HCT116 (cell line): ENCODE data around the gene COL5A3. TPM values are rescaled to one million over a fixed set of nuclear protein-coding genes. Genes with fewer than 3 reads are reported as not detected.

Experiments
- ATAC-seq: fragments of 200-7000 bp; cut with Tn5 transposase; 2 replicates; pipeline ENCODE4 v1.9.1; 2020; ENCODE audit warnings: mild to moderate bottlenecking, moderate library complexity
- BruUV-seq: library from RNA; stranded (reverse); fragments of 400-500 nt; replicated peaks from 2 replicates; lab custom pipeline; 2021; lab: Mats Ljungman, UMichigan
- CTCF ChIA-PET: fragments of 300-600 bp; sonication (Branson Sonifier 250); formaldehyde crosslinking; loops from one replicate; lab custom pipeline; 2021; ENCODE audit warnings: antibody characterized with exemption; lab: Charles Lee
- POLR2A ChIA-PET: fragments of 300-600, 350-600 bp; sonication (Branson Sonifier 250); formaldehyde crosslinking; loops from one replicate; lab custom pipeline; 2021; ENCODE audit warnings: antibody characterized with exemption; lab: Charles Lee
- RAD21 ChIA-PET, 2 experiments: fragments of 300-600 bp; sonication (Branson Sonifier 250); formaldehyde crosslinking; loops; one replicate each; lab custom pipeline; 2023; ENCODE audit warnings: low total read pairs in 2 of 2; ENCODE audit not compliant: uncharacterized antibody in 2 of 2, unreplicated experiment in 2 of 2, low non-redundant PET in 1 of 2; lab: Charles Lee
- DNase-seq: peaks from one replicate; pipeline ENCODE4 v3.0.0-alpha.2; 2010; ENCODE audit warnings: low read depth, low spot score
- H2AFZ ChIP-seq: fragments of 200-600 bp; shearing (Covaris generic), sonication (generic); 2 replicates; pipeline ENCODE4 v1.6.1; 2017; ENCODE audit warnings: low read depth, mixed run types, mixed read lengths, antibody characterized with exemption, low read length; ENCODE audit not compliant: poor library complexity, severe bottlenecking
- H3K27ac ChIP-seq: 2 replicates; pipeline ENCODE4 v1.5.1; 2012; ENCODE audit warnings: low read depth, low read length
- H3K27me3 ChIP-seq: fragments of 200-600 bp; sonication (generic); 2 replicates; pipeline ENCODE4 v1.6.1; 2016; ENCODE audit warnings: mixed run types, low read length, mixed read lengths; ENCODE audit not compliant: insufficient read depth
- H3K36me3 ChIP-seq, 2 experiments: fragments of 200-500 bp in 1 of 2; fragments of 200-600 bp in 1 of 2; sonication (Bioruptor generic) in 1 of 2; sonication (generic) in 1 of 2; 2 replicates each; pipeline versions ENCODE4 v1.5.1 to v1.6.1; 2014 to 2016; ENCODE audit warnings: low read length in 2 of 2, inconsistent platforms in 1 of 2, mixed read lengths in 1 of 2, mixed run types in 1 of 2; ENCODE audit not compliant: insufficient read depth in 2 of 2, control insufficient read depth in 1 of 2
- H3K4me1 ChIP-seq, 2 experiments: fragments of 200-600 bp in 1 of 2; sonication (generic) in 1 of 2; 2 replicates each; pipeline versions ENCODE4 v1.5.1 to v1.6.1; 2012 to 2017; ENCODE audit warnings: low read length in 2 of 2, inconsistent platforms in 1 of 2, mild to moderate bottlenecking in 1 of 2, mixed read lengths in 1 of 2, mixed run types in 1 of 2, moderate library complexity in 1 of 2; ENCODE audit not compliant: insufficient read depth in 2 of 2, control insufficient read depth in 1 of 2
- H3K4me2 ChIP-seq: fragments of 200-600 bp; sonication (generic); 2 replicates; pipeline ENCODE4 v1.6.1; 2017; ENCODE audit warnings: mixed run types, low read length, mixed read lengths
- H3K4me3 ChIP-seq, 2 experiments: fragments of 200-600 bp in 1 of 2; sonication (generic) in 1 of 2; replicated peaks in 1 of 2; 2 replicates each; pipeline ENCODE4 v1.5.1; 2011 to 2016; ENCODE audit warnings: low read length in 2 of 2, control low read depth in 1 of 2, low read depth in 1 of 2, mild to moderate bottlenecking in 1 of 2, mixed read lengths in 1 of 2, mixed run types in 1 of 2
- H3K79me2 ChIP-seq: fragments of 200-600 bp; sonication (generic); 2 replicates; pipeline ENCODE4 v1.6.1; 2017; ENCODE audit warnings: mild to moderate bottlenecking, mixed run types, low read length, moderate library complexity, mixed read lengths; ENCODE audit not compliant: insufficient read depth
- H3K9ac ChIP-seq: fragments of 200-600 bp; sonication (generic); 2 replicates; pipeline ENCODE4 v1.6.1; 2016; ENCODE audit warnings: low read length, mixed read lengths
- H3K9me2 ChIP-seq: fragments of 200-600 bp; sonication (generic), shearing (Covaris generic); 2 replicates; pipeline ENCODE4 v1.6.1; 2017; ENCODE audit warnings: mixed run types, mild to moderate bottlenecking, moderate library complexity; ENCODE audit not compliant: insufficient read depth
- H3K9me3 ChIP-seq, 2 experiments: fragments of 200-500 bp in 1 of 2; fragments of 200-600 bp in 1 of 2; sonication (Bioruptor generic) in 1 of 2; sonication (generic) in 1 of 2; 2 replicates each; pipeline ENCODE4 v1.6.1; 2014 to 2017; ENCODE audit warnings: low read length in 2 of 2, mixed read lengths in 2 of 2, inconsistent platforms in 1 of 2, low read depth in 1 of 2, mild to moderate bottlenecking in 1 of 2, mixed run types in 1 of 2, moderate library complexity in 1 of 2; ENCODE audit not compliant: control insufficient read depth in 1 of 2, insufficient read depth in 1 of 2
- H4K20me1 ChIP-seq: fragments of 200-600 bp; sonication (generic), shearing (Covaris generic); 2 replicates; pipeline ENCODE4 v1.6.1; 2017; ENCODE audit warnings: mixed run types, mild to moderate bottlenecking, moderate library complexity; ENCODE audit not compliant: insufficient read depth
- ATF3 ChIP-seq: IDR thresholded peaks from 2 replicates; pipeline ENCODE4 v1.6.1; 2012
- CBX3 ChIP-seq: IDR thresholded peaks from 2 replicates; pipeline ENCODE4 v1.6.1; 2012; ENCODE audit warnings: low read depth
- CEBPB ChIP-seq: IDR thresholded peaks from 2 replicates; pipeline ENCODE4 v1.6.1; 2012; ENCODE audit warnings: low read depth
- CTCF ChIP-seq, 3 experiments: fragments of 200-600 bp in 1 of 3; sonication (generic) in 1 of 3; IDR thresholded peaks in 2 of 3; conservative IDR thresholded peaks in 1 of 3; 2 replicates each; pipeline ENCODE4 v1.5.1; 2012 to 2017; ENCODE audit warnings: low read depth in 2 of 3, low read length in 2 of 3, antibody characterized with exemption in 1 of 3, borderline replicate concordance in 1 of 3, control low read depth in 1 of 3, mild to moderate bottlenecking in 1 of 3, mixed read lengths in 1 of 3, mixed run types in 1 of 3, moderate library complexity in 1 of 3; ENCODE audit not compliant: insufficient read depth in 1 of 3
- EGR1 ChIP-seq: IDR thresholded peaks from 2 replicates; pipeline ENCODE4 v1.6.1; 2012; ENCODE audit warnings: low read depth
- ELF1 ChIP-seq: IDR thresholded peaks from 2 replicates; pipeline ENCODE4 v1.6.1; 2012; ENCODE audit warnings: low read depth, borderline replicate concordance
- EZH2 ChIP-seq: fragments of 200-600 bp; sonication (generic); IDR thresholded peaks from 2 replicates; pipeline ENCODE4 v1.6.1; 2017; ENCODE audit warnings: antibody characterized with exemption, mixed run types
- EZH2phosphoT487 ChIP-seq: fragments of 200-600 bp; IDR thresholded peaks from 2 replicates; pipeline ENCODE4 v1.6.1; 2018; ENCODE audit warnings: antibody characterized with exemption, borderline replicate concordance
- FOSL1 ChIP-seq: IDR thresholded peaks from 2 replicates; pipeline ENCODE4 v1.6.1; 2012; ENCODE audit warnings: low read depth
- JUND ChIP-seq: IDR thresholded peaks from 2 replicates; pipeline ENCODE4 v1.6.1; 2012
- MAX ChIP-seq: IDR thresholded peaks from 2 replicates; pipeline ENCODE4 v1.6.1; 2012
- POLR2A ChIP-seq: IDR thresholded peaks from 2 replicates; pipeline ENCODE4 v1.7.0; 2011; ENCODE audit warnings: borderline replicate concordance; ENCODE audit not compliant: insufficient read depth, insufficient read length; ENCODE audit errors: extremely low read depth
- POLR2AphosphoS5 ChIP-seq: IDR thresholded peaks from 2 replicates; pipeline ENCODE4 v1.6.1; 2011; ENCODE audit warnings: mild to moderate bottlenecking, low read depth, low read length, moderate library complexity
- RAD21 ChIP-seq: IDR thresholded peaks from 2 replicates; pipeline ENCODE4 v1.6.1; 2012; ENCODE audit warnings: low read depth, mild to moderate bottlenecking
- SIN3A ChIP-seq: IDR thresholded peaks from 2 replicates; pipeline ENCODE4 v1.6.1; 2012; ENCODE audit warnings: low read depth
- SP1 ChIP-seq: IDR thresholded peaks from 2 replicates; pipeline ENCODE4 v1.6.1; 2012; ENCODE audit warnings: low read depth
- SRF ChIP-seq: IDR thresholded peaks from 2 replicates; pipeline ENCODE4 v1.6.1; 2012; ENCODE audit warnings: low read depth
- TCF7L2 ChIP-seq: IDR thresholded peaks from 2 replicates; pipeline ENCODE4 v1.7.0; 2011; ENCODE audit warnings: borderline replicate concordance, inconsistent platforms; ENCODE audit not compliant: insufficient read depth, insufficient read length; ENCODE audit errors: extremely low read depth
- YY1 ChIP-seq: IDR thresholded peaks from 2 replicates; pipeline ENCODE4 v1.6.1; 2011; ENCODE audit warnings: low read length, low read depth, moderate library complexity, mild to moderate bottlenecking; ENCODE audit not compliant: insufficient replicate concordance; ENCODE audit errors: extremely low read depth
- ZBTB33 ChIP-seq: IDR thresholded peaks from 2 replicates; pipeline ENCODE4 v1.6.1; 2011; ENCODE audit warnings: mild to moderate bottlenecking, low read length, moderate library complexity; ENCODE audit not compliant: insufficient replicate concordance; ENCODE audit errors: extremely low read depth
- ZFX ChIP-seq: fragments of 450-650 bp; IDR thresholded peaks from 2 replicates; pipeline ENCODE4 v1.6.1; 2017
- ZNF274 ChIP-seq: fragments of 200-500 bp; sonication (Bioruptor generic); IDR thresholded peaks from 2 replicates; pipeline ENCODE4 v1.6.1; 2014; ENCODE audit warnings: mild to moderate bottlenecking, low read depth, low read length, inconsistent platforms
- intact Hi-C: fragments of 100-400 bp; cut with micrococcal nuclease; formaldehyde crosslinking; loops from 2 replicates; pipeline ENCODE4 v1.10.0; 2022
- total RNA-seq: library from RNA; stranded (reverse); gene quantifications from one replicate; pipeline ENCODE4 v1.2.1, GENCODE V29; 2021; ENCODE audit not compliant: unreplicated experiment

The COL5A3 gene
- total RNA-seq, 1 experiment from 2014 or later = 0.15 TPM

- POLR2A ChIA-PET = interaction anchor here (0.6 kb wide), 2 partner anchors 20 to 1061 kb away, joined by 3 read pairs; no protein-coding TSS in a partner anchor
- CTCF ChIA-PET = interaction anchor here (0.6 to 2.6 kb wide), 27 partner anchors 9 to 1360 kb away, joined by 3 to 29 read pairs (median 5); partner anchors contain the start of gene COL5A3
- intact Hi-C loops = loop anchor here (1.0 kb wide), 1 partner anchor 66 kb away; no protein-coding TSS in a partner anchor
- Histone ChIP-seq H3K36me3 (no peaks in the 10 kb centered on the region), H3K9me2 (no peaks in the 10 kb centered on the region), H2AFZ (peak overlapping the region; percentile 98), H3K9ac (no peak overlapping the region), H3K4me2 (peak overlapping the region; percentile 47), H3K4me3 (no peak overlapping the region), H4K20me1 (no peaks in the 10 kb centered on the region), H3K4me1 (peaks cover 0 to 15% of the 10 kb centered on the region in 2 experiments; a peak in 3 of 4 replicates), H3K27me3 (no peaks in the 10 kb centered on the region), H3K9me3 (no peaks in the 10 kb centered on the region), H3K27ac (no peak overlapping the region), H3K79me2 (no peaks in the 10 kb centered on the region)
- no TSS peak for BruUV-seq
- ATAC-seq (peak; percentile 79), DNase-seq (peak; percentile 62)
- RAD21 ChIA-PET = interaction anchor here (0.6 to 1.5 kb wide), 5 partner anchors 40 to 240 kb away, joined by 3 to 5 read pairs (median 4); no protein-coding TSS in a partner anchor
- TF ChIP-seq POLR2A (no peak), SRF (no peak), SIN3A (no peak), RAD21 (peak; percentile 80), ATF3 (no peak), CTCF (IDR thresholded peaks at IDR 0.05 in 2 of 3, conservative IDR thresholded peaks at IDR 0.05 in 1 of 3; ENCODE audit: borderline replicate concordance in 1 of 3, insufficient read depth in 1 of 3, low read depth in 2 of 3, low read length in 2 of 3) (peak; percentile 84 to 95 (median 91)), POLR2AphosphoS5 (no peak), ZFX (no peak), TCF7L2 (no peak), EZH2 (no peak), FOSL1 (no peak), MAX (peak; percentile 19; the same call in 1 of the 2 replicates), CEBPB (no peak), YY1 (peak; percentile 67), EZH2phosphoT487 (no peak), SP1 (no peak), ZBTB33 (no peak), ELF1 (no peak), ZNF274 (no peak), CBX3 (peak; percentile 52; the same call in 1 of the 2 replicates), JUND (no peak), EGR1 (no peak)
These were observed 10.0 kb downstream of the COL5A3 start for GRCh38 chr19:10000171-10000826.
